Nephron (organoid): ENCODE measurements around the gene FOXB1.
A peak's percentile ranks its signal among the peaks of the same experiment; 100 is the strongest.

Experiments used
- H3K27ac Mint-ChIP-seq, 3 experiments: 2 replicates each; pipeline ENCODE4 v1.8.0; 2020; ENCODE audit warnings: mixed read lengths in 3 of 3, mild to moderate bottlenecking in 2 of 3, moderate library complexity in 1 of 3
- H3K27me3 Mint-ChIP-seq: 2 replicates; pipeline ENCODE4 v1.8.0; 2021; ENCODE audit warnings: low read depth, mild to moderate bottlenecking, moderate library complexity, mixed read lengths
- H3K36me3 Mint-ChIP-seq: 2 replicates; pipeline ENCODE4 v1.8.0; 2020; ENCODE audit warnings: low read depth, mixed read lengths
- H3K4me1 Mint-ChIP-seq: 2 replicates; pipeline ENCODE4 v1.8.0; 2020; ENCODE audit warnings: mixed read lengths
- H3K4me3 Mint-ChIP-seq, 3 experiments: 2 replicates each; pipeline ENCODE4 v1.8.0; 2020; ENCODE audit warnings: mild to moderate bottlenecking in 3 of 3, mixed read lengths in 3 of 3, moderate library complexity in 2 of 3
- H3K9me3 Mint-ChIP-seq: 2 replicates; pipeline ENCODE4 v1.8.0; 2020; ENCODE audit warnings: mixed read lengths
- CTCF ChIP-seq, 3 experiments: fragments of 200-600 bp; sonication (generic); IDR thresholded peaks; one replicate each; pipeline ENCODE4 v1.5.0; 2021; ENCODE audit warnings: antibody characterized with exemption in 3 of 3; ENCODE audit not compliant: unreplicated experiment in 3 of 3

FOXB1 gene

GRCh38 chr15:60000113-60000823 is 3.8 kb upstream of the FOXB1 start:
- peaks cover 18% of the 10 kb centered on the region for H3K4me1 Mint-ChIP-seq
- no peak for TF ChIP-seq CTCF (IDR thresholded peaks at IDR 0.05; ENCODE audit: unreplicated experiment in 3 of 3)
- H3K27ac Mint-ChIP-seq: no peak overlapping the region
- H3K9me3 Mint-ChIP-seq: no peaks in the 10 kb centered on the region
- no peaks in the 10 kb centered on the region for H3K36me3 Mint-ChIP-seq
- H3K4me3 Mint-ChIP-seq: peak overlapping the region in 2 of 3 experiments; percentile 41 to 44
- H3K27me3 Mint-ChIP-seq: peaks cover 100% of the 10 kb centered on the region

- TF ChIP-seq CTCF (IDR thresholded peaks at IDR 0.05; ENCODE audit: unreplicated experiment in 3 of 3): no peak
- peaks cover 22% of the 10 kb centered on the region for H3K4me1 Mint-ChIP-seq
- peak overlapping the region in 2 of 3 experiments; percentile 41 to 44 for H3K4me3 Mint-ChIP-seq
- peaks cover 100% of the 10 kb centered on the region for H3K27me3 Mint-ChIP-seq
- H3K36me3 Mint-ChIP-seq: no peaks in the 10 kb centered on the region
- H3K9me3 Mint-ChIP-seq: no peaks in the 10 kb centered on the region
- H3K27ac Mint-ChIP-seq: no peak overlapping the region
Measured at GRCh38 chr15:60000824-60001609, 3.1 kb upstream of the FOXB1 start.

GRCh38 chr15:60001610-60002527 is 2.2 kb upstream of the FOXB1 start:
- Mint-ChIP-seq H3K27me3 (peaks cover 100% of the 10 kb centered on the region), H3K4me3 (peak overlapping the region; percentile 3 to 56 (median 49)), H3K9me3 (no peaks in the 10 kb centered on the region), H3K4me1 (peaks cover 31% of the 10 kb centered on the region), H3K36me3 (no peaks in the 10 kb centered on the region), H3K27ac (no peak overlapping the region)
- TF ChIP-seq CTCF (IDR thresholded peaks at IDR 0.05; ENCODE audit: unreplicated experiment in 3 of 3): no peak

GRCh38 chr15:60002528-60003218 is 1.4 kb upstream of the FOXB1 start:
- no peak for TF ChIP-seq CTCF (IDR thresholded peaks at IDR 0.05; ENCODE audit: unreplicated experiment in 3 of 3)
- Mint-ChIP-seq H3K27ac (no peak overlapping the region), H3K4me3 (peak overlapping the region; percentile 49 to 56 (median 51)), H3K4me1 (peaks cover 27% of the 10 kb centered on the region), H3K9me3 (no peaks in the 10 kb centered on the region), H3K36me3 (no peaks in the 10 kb centered on the region), H3K27me3 (peaks cover 100% of the 10 kb centered on the region)

GRCh38 chr15:60003243-60004008 is 685 bp upstream of the FOXB1 start:
- H3K36me3 Mint-ChIP-seq: no peaks in the 10 kb centered on the region
- no peaks in the 10 kb centered on the region for H3K9me3 Mint-ChIP-seq
- peak overlapping the region; percentile 63 to 84 (median 72) for H3K4me3 Mint-ChIP-seq
- TF ChIP-seq CTCF (IDR thresholded peaks at IDR 0.05; ENCODE audit: unreplicated experiment in 3 of 3): no peak
- no peak overlapping the region for H3K27ac Mint-ChIP-seq
- peaks cover 26% of the 10 kb centered on the region for H3K4me1 Mint-ChIP-seq
- H3K27me3 Mint-ChIP-seq: peaks cover 100% of the 10 kb centered on the region
